GM12878 (cell line): ENCODE measurements around the gene TOMM5.

ENCODE experiments used
- JUND ChIP-seq: IDR thresholded peaks from 2 replicates; pipeline ENCODE4 v1.6.1; 2012; ENCODE audit warnings: low read depth, mild to moderate bottlenecking, low read length, improper control_type of control experiment, moderate library complexity
- POLR2AphosphoS5 ChIP-seq: IDR thresholded peaks from 2 replicates; pipeline ENCODE4 v1.6.1; 2011; ENCODE audit warnings: mild to moderate bottlenecking, low read length, inconsistent platforms
- RAD21 ChIP-seq: IDR thresholded peaks from 2 replicates; pipeline ENCODE4 v1.6.1; 2011; ENCODE audit warnings: mild to moderate bottlenecking, low read depth, low read length, moderate library complexity; ENCODE audit not compliant: insufficient read depth
- USF2 ChIP-seq: IDR thresholded peaks from 2 replicates; pipeline ENCODE4 v1.6.1; 2011; ENCODE audit warnings: low read depth, low read length, improper control_type of control experiment, borderline replicate concordance

GRCh38 chr9:37611961-37612360, 19.6 kb upstream of the TOMM5 start:
- TF ChIP-seq USF2 (no peak), RAD21 (no peak), POLR2AphosphoS5 (no peak), JUND (no peak)
